ENCODE data around the gene EDAR. TPM values are rescaled to one million over a fixed set of nuclear protein-coding genes. Genes with fewer than 3 reads are reported as not detected.

Gene EDAR
- polyA plus RNA-seq, 1 experiment, result not detected

DNA sequence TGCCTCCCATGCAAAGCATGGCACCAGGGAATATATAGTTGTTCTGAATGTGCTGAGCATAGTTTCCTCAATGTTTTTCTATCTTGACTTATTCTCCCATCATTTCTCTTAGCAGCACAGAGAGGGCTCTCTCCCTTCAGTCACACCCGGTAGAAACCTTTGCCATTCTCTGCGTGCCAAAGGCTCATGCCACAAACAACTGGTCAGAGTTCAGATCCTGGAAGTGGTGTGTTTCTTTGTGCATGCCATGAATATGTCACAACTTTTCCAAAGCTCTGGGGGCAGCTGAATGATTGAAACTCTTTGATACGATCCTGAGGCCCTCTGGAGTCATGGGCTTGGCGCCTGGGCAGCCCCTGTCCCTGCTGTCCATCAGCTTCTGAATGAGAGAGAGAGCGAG is 28.0 kb upstream of the EDAR start:
- CTCF ChIA-PET, result no interaction called here
- Histone ChIP-seq H3K27ac (ENCODE audit: low read depth, low read length) (no peak overlapping the region), H3K9me3 (ENCODE audit: control insufficient read depth, insufficient read depth, low read length) (no peaks in the 10 kb centered on the region; the same call in 1 of the 2 replicates), H3K27me3 (ENCODE audit: control insufficient read depth, insufficient read depth, low read length) (peaks cover 46% of the 10 kb centered on the region), H3K4me3 (ENCODE audit: low read depth, low read length) (no peak overlapping the region)
- DNase-seq (ENCODE audit: low read depth, low spot score), result no peak
- TF ChIP-seq, protein P1, sequence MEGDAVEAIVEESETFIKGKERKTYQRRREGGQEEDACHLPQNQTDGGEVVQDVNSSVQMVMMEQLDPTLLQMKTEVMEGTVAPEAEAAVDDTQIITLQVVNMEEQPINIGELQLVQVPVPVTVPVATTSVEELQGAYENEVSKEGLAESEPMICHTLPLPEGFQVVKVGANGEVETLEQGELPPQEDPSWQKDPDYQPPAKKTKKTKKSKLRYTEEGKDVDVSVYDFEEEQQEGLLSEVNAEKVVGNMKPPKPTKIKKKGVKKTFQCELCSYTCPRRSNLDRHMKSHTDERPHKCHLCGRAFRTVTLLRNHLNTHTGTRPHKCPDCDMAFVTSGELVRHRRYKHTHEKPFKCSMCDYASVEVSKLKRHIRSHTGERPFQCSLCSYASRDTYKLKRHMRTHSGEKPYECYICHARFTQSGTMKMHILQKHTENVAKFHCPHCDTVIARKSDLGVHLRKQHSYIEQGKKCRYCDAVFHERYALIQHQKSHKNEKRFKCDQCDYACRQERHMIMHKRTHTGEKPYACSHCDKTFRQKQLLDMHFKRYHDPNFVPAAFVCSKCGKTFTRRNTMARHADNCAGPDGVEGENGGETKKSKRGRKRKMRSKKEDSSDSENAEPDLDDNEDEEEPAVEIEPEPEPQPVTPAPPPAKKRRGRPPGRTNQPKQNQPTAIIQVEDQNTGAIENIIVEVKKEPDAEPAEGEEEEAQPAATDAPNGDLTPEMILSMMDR (IDR thresholded peaks at IDR 0.05; ENCODE audit: low read depth, low read length), result no peak
- POLR2A ChIA-PET, result no interaction called here

DNA sequence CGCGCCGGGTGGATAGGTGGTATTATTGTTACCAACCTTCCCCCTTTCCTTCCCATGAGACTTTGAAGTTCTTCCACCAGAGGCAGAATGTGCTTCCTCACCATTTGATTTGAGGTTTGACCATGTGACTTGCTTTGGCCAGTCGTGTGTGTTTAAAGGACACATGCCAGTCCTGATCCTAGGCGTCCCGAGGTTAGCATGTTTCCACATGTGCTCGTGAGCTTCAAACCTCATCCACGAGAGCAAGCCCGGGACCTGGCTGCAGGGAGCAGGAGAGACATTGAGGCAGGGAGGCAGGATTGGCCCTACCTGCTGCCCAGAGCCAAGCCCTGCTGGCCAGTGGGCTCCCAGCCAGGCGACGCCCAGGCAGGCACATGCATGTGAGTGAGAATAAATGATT is 27.4 kb upstream of the EDAR start:
- CTCF ChIA-PET, result no interaction called here
- Histone ChIP-seq H3K27ac (ENCODE audit: low read depth, low read length) (no peak overlapping the region), H3K4me3 (ENCODE audit: low read depth, low read length) (no peak overlapping the region), H3K9me3 (ENCODE audit: control insufficient read depth, insufficient read depth, low read length) (no peaks in the 10 kb centered on the region; the same call in 1 of the 2 replicates), H3K27me3 (ENCODE audit: control insufficient read depth, insufficient read depth, low read length) (peaks cover 40% of the 10 kb centered on the region)
- TF ChIP-seq, protein P1 (IDR thresholded peaks at IDR 0.05; ENCODE audit: low read depth, low read length), result no peak
- DNase-seq (ENCODE audit: low read depth, low spot score), result no peak
- POLR2A ChIA-PET, result no interaction called here

DNA sequence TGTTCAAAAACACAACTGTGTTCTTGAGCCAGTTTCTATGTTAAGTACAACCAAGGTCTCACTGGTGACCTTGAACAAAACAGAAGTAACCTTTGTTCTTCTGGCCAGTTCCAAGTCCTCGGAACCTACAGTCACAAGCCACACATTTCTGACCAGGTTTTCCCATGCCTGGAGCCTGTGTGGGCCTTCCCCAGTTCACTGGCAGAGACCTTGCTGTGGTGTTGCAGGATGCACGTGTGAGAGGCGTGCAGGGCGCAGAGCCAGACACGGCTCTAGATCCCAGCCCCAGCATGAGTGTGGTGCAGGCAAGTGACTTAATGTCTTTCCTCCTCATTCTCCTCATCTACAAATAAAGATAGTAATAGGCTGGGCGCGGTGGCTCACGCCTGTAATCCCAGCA is 25.5 kb upstream of the EDAR start:
- no peak for DNase-seq (ENCODE audit: low read depth, low spot score)
- POLR2A ChIA-PET, result no interaction called here

DNA sequence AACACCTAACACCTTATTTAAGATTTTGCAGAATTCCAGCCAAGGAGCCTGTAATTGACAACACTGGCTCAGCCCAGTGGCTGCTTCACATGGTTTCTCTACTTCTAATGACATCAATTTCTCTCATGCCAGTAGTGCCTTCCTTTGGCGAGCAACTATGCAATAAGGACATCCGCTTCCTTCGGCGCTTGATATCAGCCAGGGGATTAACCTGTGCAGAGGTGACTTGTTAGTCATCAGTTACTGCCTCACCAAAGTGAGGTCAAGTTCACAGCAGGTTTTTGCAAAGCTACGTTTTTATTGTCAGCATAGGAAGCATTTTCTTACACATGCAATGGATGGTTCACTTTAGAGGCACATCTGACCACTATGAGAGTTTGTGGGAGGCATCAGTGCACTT is 24.0 kb upstream of the EDAR start:
- peaks cover 19% of the 10 kb centered on the region for H3K27me3 ChIP-seq (ENCODE audit: control insufficient read depth, insufficient read depth, low read length)
- DNase-seq (ENCODE audit: low read depth, low spot score), result no peak
- TF ChIP-seq, protein P1 (IDR thresholded peaks at IDR 0.05; ENCODE audit: low read depth, low read length), result no peak
- H3K27ac ChIP-seq (ENCODE audit: low read depth, low read length), result no peak overlapping the region
- ChIA-PET POLR2A (no interaction called here), CTCF (no interaction called here)
- no peak overlapping the region for H3K4me3 ChIP-seq (ENCODE audit: low read depth, low read length)
- H3K9me3 ChIP-seq (ENCODE audit: control insufficient read depth, insufficient read depth, low read length), result no peaks in the 10 kb centered on the region; the same call in 1 of the 2 replicates

More for the DNA sequence above, 25.5 kb upstream of the EDAR start:
- TF ChIP-seq, protein P1 (IDR thresholded peaks at IDR 0.05; ENCODE audit: low read depth, low read length), result no peak
- H3K27ac ChIP-seq (ENCODE audit: low read depth, low read length), result no peak overlapping the region
- CTCF ChIA-PET, result no interaction called here
- peaks cover 29% of the 10 kb centered on the region for H3K27me3 ChIP-seq (ENCODE audit: control insufficient read depth, insufficient read depth, low read length)
- no peak overlapping the region for H3K4me3 ChIP-seq (ENCODE audit: low read depth, low read length)
- H3K9me3 ChIP-seq (ENCODE audit: control insufficient read depth, insufficient read depth, low read length), result no peaks in the 10 kb centered on the region; the same call in 1 of the 2 replicates

DNA sequence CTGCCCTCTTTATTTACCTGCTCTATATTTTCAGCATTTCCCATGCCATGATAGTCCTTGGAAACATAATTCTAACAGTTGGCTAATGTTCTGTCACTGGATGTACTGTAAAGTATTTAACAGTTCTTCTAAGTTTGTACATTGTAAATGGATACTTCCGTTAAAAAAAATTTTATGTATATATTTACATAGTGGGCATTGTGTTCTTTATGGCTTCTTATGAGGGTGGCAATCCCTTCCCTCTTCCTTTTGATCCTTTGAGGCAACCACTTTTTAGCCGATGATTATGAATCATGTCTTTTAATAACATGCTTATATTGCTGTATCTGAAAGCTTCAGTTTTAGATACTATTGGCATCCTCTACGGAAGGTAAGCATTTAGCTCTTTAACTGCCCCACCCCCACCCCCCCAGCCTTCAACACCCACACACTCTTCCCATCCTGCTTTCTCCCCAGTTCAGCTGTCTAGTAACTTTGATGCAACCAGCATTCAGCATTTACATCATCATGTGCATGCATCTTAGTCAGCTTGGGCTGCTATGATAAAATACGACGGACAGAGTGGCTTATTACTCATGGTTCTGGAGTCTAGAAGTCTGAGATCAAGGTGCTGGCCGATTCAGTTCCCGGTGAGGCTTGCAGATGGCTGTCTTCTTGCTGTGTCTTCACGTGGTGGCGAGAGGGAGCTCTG is 21.0 kb upstream of the EDAR start:
- no peak for DNase-seq (ENCODE audit: low read depth, low spot score)
- H3K27me3 ChIP-seq (ENCODE audit: control insufficient read depth, insufficient read depth, low read length), result peaks cover 16% of the 10 kb centered on the region
- no peak overlapping the region for H3K27ac ChIP-seq (ENCODE audit: low read depth, low read length)
- H3K9me3 ChIP-seq (ENCODE audit: control insufficient read depth, insufficient read depth, low read length), result no peaks in the 10 kb centered on the region; the same call in 1 of the 2 replicates
- H3K4me3 ChIP-seq (ENCODE audit: low read depth, low read length), result no peak overlapping the region
- POLR2A ChIA-PET, result no interaction called here
- CTCF ChIA-PET, result no interaction called here
- TF ChIP-seq, protein P1 (IDR thresholded peaks at IDR 0.05; ENCODE audit: low read depth, low read length), result no peak
